ENCODE results near the gene STRA8.

Gene STRA8

GRCh38 chr7:135275971-135276580 lies 42.4 kb downstream of the STRA8 start:
- TF ChIP-seq CEBPB (IDR thresholded peaks at IDR 0.05) (no peak), TCF12 (IDR thresholded peaks at IDR 0.05; ENCODE audit: low read depth) (no peak), FOXM1 (IDR thresholded peaks at IDR 0.05; ENCODE audit: borderline replicate concordance, low read depth) (no peak), EP300 (IDR thresholded peaks at IDR 0.05; ENCODE audit: borderline replicate concordance) (no peak), NFIC (IDR thresholded peaks at IDR 0.05) (no peak), RAD21 (IDR thresholded peaks at IDR 0.05; ENCODE audit: low read depth) (no peak), CREB1 (IDR thresholded peaks at IDR 0.05; ENCODE audit: low read depth) (no peak), YY1 (IDR thresholded peaks at IDR 0.05; ENCODE audit: low read depth) (no peak), TAF1 (IDR thresholded peaks at IDR 0.05; ENCODE audit: low read depth) (no peak), EGR1 (IDR thresholded peaks at IDR 0.05) (no peak), TEAD4 (IDR thresholded peaks at IDR 0.05) (no peak), MAX (IDR thresholded peaks at IDR 0.05) (no peak), ZBTB7A (IDR thresholded peaks at IDR 0.05; ENCODE audit: low read depth) (no peak), USF1 (IDR thresholded peaks at IDR 0.05) (no peak)
- TF ChIP-seq, protein P1, sequence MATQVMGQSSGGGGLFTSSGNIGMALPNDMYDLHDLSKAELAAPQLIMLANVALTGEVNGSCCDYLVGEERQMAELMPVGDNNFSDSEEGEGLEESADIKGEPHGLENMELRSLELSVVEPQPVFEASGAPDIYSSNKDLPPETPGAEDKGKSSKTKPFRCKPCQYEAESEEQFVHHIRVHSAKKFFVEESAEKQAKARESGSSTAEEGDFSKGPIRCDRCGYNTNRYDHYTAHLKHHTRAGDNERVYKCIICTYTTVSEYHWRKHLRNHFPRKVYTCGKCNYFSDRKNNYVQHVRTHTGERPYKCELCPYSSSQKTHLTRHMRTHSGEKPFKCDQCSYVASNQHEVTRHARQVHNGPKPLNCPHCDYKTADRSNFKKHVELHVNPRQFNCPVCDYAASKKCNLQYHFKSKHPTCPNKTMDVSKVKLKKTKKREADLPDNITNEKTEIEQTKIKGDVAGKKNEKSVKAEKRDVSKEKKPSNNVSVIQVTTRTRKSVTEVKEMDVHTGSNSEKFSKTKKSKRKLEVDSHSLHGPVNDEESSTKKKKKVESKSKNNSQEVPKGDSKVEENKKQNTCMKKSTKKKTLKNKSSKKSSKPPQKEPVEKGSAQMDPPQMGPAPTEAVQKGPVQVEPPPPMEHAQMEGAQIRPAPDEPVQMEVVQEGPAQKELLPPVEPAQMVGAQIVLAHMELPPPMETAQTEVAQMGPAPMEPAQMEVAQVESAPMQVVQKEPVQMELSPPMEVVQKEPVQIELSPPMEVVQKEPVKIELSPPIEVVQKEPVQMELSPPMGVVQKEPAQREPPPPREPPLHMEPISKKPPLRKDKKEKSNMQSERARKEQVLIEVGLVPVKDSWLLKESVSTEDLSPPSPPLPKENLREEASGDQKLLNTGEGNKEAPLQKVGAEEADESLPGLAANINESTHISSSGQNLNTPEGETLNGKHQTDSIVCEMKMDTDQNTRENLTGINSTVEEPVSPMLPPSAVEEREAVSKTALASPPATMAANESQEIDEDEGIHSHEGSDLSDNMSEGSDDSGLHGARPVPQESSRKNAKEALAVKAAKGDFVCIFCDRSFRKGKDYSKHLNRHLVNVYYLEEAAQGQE (IDR thresholded peaks at IDR 0.05; ENCODE audit: low read depth), result no peak

DNA sequence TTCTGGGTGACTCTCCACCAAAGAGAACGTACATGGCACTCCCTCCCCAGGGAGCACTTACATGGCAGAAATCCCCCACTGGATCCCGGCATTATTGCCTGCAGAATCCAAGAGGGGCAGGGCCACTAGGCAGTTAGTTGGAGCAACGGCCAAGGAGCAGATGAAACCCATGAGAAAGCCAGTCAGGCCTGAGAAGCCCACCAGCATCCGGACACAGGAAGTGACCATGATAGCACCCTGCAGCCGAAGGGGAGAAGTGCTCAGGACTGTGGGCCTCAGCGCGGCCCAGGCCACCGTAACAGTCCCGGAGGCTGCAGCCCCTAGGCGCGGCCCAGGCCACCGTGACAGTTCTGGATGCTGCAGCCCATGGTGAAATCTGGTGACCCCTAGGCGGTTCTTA lies 43.5 kb downstream of the STRA8 start:
- no peak for TF ChIP-seq YY1 (IDR thresholded peaks at IDR 0.05; ENCODE audit: low read depth)
- TF ChIP-seq USF1 (IDR thresholded peaks at IDR 0.05), result no peak
- no peak for TF ChIP-seq ZBTB7A (IDR thresholded peaks at IDR 0.05; ENCODE audit: low read depth)
- no peak for TF ChIP-seq EGR1 (IDR thresholded peaks at IDR 0.05)
- TF ChIP-seq, protein P1 (IDR thresholded peaks at IDR 0.05; ENCODE audit: low read depth), result no peak
- TF ChIP-seq RAD21 (IDR thresholded peaks at IDR 0.05; ENCODE audit: low read depth), result no peak
- no peak for TF ChIP-seq FOXM1 (IDR thresholded peaks at IDR 0.05; ENCODE audit: borderline replicate concordance, low read depth)
- no peak for TF ChIP-seq TCF12 (IDR thresholded peaks at IDR 0.05; ENCODE audit: low read depth)
- no peak for TF ChIP-seq TAF1 (IDR thresholded peaks at IDR 0.05; ENCODE audit: low read depth)
- TF ChIP-seq CREB1 (IDR thresholded peaks at IDR 0.05; ENCODE audit: low read depth), result no peak
- TF ChIP-seq TEAD4 (IDR thresholded peaks at IDR 0.05), result no peak
- TF ChIP-seq EP300 (IDR thresholded peaks at IDR 0.05; ENCODE audit: borderline replicate concordance), result no peak
- no peak for TF ChIP-seq CEBPB (IDR thresholded peaks at IDR 0.05)
- no peak for TF ChIP-seq NFIC (IDR thresholded peaks at IDR 0.05)

- peak; percentile 64; the same call in 1 of the 2 replicates for TF ChIP-seq YY1 (IDR thresholded peaks at IDR 0.05; ENCODE audit: low read depth)
- no peak for TF ChIP-seq CREB1 (IDR thresholded peaks at IDR 0.05; ENCODE audit: low read depth)
- TF ChIP-seq TCF12 (IDR thresholded peaks at IDR 0.05; ENCODE audit: low read depth), result no peak
- TF ChIP-seq FOXM1 (IDR thresholded peaks at IDR 0.05; ENCODE audit: borderline replicate concordance, low read depth), result peak; percentile 22; the same call in 1 of the 2 replicates
- peak; percentile 100 for TF ChIP-seq RAD21 (IDR thresholded peaks at IDR 0.05; ENCODE audit: low read depth)
- 0 out of 2 replicates have a peak, but pooled peaks have one; percentile 24 for TF ChIP-seq NFIC (IDR thresholded peaks at IDR 0.05)
- TF ChIP-seq, protein P1 (IDR thresholded peaks at IDR 0.05; ENCODE audit: low read depth), result peak; percentile 36; the same call in 1 of the 2 replicates
Observed at GRCh38 chr7:135281363-135281949, 47.8 kb downstream of the STRA8 start.

- TF ChIP-seq, protein P1 (IDR thresholded peaks at IDR 0.05; ENCODE audit: low read depth), result no peak
- TF ChIP-seq FOXM1 (IDR thresholded peaks at IDR 0.05; ENCODE audit: borderline replicate concordance, low read depth), result no peak
- TF ChIP-seq EP300 (IDR thresholded peaks at IDR 0.05; ENCODE audit: borderline replicate concordance), result no peak
- no peak for TF ChIP-seq RAD21 (IDR thresholded peaks at IDR 0.05; ENCODE audit: low read depth)
- no peak for TF ChIP-seq CEBPB (IDR thresholded peaks at IDR 0.05)
- no peak for TF ChIP-seq EGR1 (IDR thresholded peaks at IDR 0.05)
- no peak for TF ChIP-seq CREB1 (IDR thresholded peaks at IDR 0.05; ENCODE audit: low read depth)
- no peak for TF ChIP-seq TEAD4 (IDR thresholded peaks at IDR 0.05)
- TF ChIP-seq NFIC (IDR thresholded peaks at IDR 0.05), result no peak
- TF ChIP-seq MAX (IDR thresholded peaks at IDR 0.05), result no peak
- no peak for TF ChIP-seq TCF12 (IDR thresholded peaks at IDR 0.05; ENCODE audit: low read depth)
- no peak for TF ChIP-seq TAF1 (IDR thresholded peaks at IDR 0.05; ENCODE audit: low read depth)
- no peak for TF ChIP-seq USF1 (IDR thresholded peaks at IDR 0.05)
- TF ChIP-seq YY1 (IDR thresholded peaks at IDR 0.05; ENCODE audit: low read depth), result no peak
- no peak for TF ChIP-seq ZBTB7A (IDR thresholded peaks at IDR 0.05; ENCODE audit: low read depth)
Observed at GRCh38 chr7:135282561-135283254, 49.1 kb downstream of the STRA8 start.
